GM04503 (cell line): ENCODE results near the gene PPP2R1B.
"Not testable (repeated sequence)": the region's sequence is repeated elsewhere in the genome, so short reads cannot be mapped to it uniquely, and the experiment has no call there.

Experiments used
- DNase-seq: peaks from one replicate; pipeline ENCODE4 v3.0.0-alpha.2; 2012; ENCODE audit warnings: low read depth

PPP2R1B gene

DNA sequence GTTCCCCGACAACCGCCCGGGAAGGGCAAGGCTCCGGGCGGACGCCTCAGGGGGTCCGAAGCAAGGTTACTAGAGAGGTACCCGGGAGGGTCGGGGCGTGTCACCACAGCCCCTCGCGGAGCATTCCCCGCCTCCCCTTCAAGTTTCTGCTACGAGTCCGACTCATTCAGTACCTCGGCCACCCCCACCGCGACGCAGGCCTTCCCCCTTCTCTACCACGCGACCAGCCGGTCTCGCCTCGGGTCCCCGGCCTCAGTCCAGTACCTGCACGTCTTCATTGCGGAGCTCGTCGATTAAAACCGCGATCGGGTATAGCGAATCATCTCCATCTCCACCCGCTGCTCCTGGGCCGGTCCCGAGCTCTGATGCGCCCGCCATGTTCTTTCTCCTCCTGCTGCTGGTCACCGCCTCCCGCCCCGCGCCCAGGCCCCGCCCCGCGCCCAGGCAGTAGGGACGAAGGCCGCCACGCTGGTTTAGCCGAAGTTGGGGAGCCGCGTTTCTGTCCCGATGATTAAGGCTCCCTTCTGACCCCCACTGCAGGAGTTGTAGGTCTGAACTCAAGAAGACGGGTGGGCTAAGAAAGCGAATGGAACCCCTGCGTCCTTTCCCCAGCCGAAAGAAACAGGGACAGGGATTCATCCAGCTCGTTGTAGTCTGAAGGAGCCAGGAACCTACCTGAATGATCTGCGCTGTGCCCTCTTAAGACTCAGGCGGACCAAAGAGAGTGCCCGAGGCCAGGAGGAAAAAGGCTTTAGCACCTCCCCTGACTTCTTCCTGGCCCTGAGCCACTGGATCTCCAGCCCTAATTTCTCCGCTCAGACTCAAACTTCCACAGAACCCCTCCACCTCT lies at the start of gene PPP2R1B:
TSS of gene PPP2R1B (minus strand) at position 406 of the 850 bp plus-strand sequence. CDS start at position 378, 28 bp downstream.
- DNase-seq, result peak; percentile 26

DNA sequence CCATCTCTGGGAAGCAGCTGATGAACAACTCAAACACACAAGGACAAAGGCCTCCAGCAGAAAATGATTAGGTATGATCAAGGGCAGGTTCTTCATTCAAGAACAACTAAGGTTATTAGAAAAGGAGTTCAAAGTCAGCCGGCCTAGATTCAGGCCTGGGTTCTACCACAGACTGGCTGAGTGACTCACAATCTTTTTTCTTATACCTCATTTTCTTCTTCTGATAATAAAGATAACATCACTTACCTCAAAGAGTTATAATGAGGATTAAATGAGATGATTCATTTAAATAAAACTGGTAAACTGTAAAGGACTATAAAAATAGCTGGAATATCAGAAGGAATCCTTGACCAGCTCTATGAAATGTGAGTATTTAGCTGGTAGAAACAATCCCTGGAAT lies 49.3 kb upstream of the PPP2R1B start:
- DNase-seq, result no peak

DNA sequence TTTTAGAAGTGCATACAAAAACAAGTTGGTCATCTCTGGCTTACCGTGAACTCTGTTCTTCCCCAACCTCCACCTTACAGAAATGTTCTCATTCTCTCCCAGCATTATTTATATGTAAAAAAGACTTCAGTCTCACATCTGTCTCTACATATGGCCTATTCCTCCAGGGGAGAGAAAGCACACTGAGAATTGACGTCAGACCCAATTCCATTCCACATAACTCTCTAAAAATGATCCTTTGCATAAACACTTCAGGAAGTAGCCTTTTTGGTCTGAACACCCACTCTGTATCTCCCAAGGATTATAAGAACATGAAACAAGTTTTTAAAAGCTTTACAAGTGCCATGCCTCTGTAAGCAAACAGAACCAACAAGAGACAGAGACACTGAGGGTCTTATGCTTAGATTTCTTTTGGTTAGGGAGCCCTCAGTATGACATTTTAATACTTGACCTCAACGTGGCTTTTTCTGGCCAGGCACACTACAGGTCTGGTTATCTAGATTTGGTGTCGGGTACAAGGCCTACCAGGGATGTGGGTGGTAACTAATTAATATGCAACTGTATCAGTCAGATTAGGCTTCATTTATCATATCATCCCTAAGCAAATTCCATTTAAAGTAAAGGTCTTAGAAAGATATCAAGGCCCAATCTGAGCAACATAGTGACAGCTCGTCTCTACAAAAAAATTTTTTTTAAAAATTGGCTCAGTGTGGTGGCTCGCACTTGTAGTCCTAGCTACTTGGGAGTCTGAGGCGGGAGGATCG lies 48.5 kb upstream of the PPP2R1B start:
- DNase-seq, result no peak

DNA sequence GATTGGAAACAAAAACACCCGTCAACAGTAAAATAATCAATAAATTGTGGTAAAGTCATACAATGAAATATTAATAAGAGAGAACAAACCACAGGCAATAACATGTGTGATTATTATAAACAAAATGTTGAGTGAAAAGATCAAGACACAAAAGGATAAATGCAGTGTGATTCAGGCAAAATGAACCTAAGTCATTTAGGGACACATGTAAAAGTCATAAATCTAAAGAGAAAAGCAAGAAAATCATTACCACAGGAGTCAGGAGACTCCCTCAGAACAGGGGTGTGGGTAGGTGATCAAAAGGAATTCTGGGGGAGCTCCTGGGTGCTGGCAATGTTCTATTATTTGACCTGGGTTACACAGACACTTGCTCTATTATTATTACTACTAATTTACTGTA lies 47.9 kb upstream of the PPP2R1B start:
- no peak for DNase-seq

DNA sequence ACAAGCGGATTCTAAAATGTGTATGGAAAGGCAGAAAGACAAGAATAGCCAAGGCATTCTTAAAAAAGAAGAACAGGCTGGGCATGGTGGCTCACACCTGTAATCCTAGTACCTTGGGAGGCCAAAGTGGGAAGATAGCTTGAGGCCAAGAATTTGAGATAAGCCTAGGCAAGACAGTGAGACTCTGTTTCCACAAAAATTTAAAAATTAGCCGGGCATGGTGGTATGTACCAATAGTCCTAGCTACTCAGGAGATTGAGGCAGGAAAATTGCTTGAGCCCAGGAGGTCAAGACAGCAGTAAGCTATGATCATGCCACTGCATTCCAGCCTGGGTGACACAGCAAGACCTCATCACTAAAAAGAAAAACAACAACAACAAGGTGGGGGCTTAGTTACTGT lies 46.0 kb upstream of the PPP2R1B start:
- no peak for DNase-seq

DNA sequence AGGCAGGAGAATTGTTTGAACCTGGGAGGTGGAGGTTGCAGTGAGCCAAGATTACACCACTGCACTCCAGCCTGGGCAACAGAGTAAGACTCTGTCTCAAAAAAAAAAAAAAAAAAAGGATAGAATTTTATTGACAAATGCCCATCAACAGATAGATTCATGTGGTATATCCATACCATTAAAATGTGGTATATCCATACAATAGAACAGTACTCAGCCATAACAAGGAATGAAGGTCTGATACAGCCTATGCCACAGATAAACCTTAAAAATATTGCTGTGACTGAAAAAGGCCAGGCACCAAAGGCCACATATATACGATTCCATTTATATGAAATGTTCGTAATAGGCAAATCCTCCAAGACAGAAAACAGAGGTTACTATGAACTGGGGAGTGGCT lies 45.3 kb upstream of the PPP2R1B start:
- no peak for DNase-seq

DNA sequence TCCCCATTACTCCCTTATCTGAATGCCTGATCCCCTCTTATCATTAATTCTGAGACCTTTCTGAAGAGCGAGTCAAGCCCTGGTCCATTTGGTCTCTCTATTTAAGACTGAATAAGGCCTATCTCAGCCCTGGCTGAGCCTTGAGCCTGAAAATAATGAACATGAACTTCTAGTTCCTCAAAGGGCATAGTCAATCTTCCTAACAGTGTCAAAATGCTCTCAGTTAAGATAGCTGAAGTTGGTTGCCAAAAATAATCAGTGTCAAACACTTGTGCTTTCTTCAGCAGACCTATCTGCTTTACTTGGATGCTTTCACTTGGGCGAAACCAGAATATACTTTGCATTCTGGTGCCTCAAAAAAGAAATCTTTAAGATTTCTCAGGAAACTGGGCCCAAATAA lies 42.6 kb upstream of the PPP2R1B start:
- DNase-seq, result no peak

DNA sequence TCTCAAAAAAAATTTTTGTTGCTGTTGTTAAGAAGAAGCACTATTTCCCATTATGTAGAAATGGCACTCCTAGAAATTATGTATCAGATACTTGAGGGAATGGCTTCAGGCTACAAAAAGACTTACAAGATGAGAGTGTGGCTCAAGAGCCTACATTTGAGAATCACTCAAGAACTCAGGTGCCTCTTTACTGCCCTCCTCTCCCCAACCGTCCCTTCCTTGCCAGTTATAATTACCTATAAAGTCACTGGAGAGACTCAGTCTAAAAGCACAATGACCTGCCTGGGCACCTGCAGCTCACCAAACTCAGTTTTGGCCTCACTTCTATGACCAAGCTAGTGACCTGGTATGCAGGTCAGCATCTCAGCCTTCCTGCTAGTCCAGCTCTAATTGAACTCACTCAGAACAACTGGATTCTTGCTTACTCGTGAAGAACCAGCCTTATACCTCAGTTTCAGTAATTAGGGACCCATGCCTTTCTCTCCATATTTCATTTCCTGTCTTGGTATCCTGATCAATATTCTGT lies 41.9 kb upstream of the PPP2R1B start:
- no peak for DNase-seq

DNA sequence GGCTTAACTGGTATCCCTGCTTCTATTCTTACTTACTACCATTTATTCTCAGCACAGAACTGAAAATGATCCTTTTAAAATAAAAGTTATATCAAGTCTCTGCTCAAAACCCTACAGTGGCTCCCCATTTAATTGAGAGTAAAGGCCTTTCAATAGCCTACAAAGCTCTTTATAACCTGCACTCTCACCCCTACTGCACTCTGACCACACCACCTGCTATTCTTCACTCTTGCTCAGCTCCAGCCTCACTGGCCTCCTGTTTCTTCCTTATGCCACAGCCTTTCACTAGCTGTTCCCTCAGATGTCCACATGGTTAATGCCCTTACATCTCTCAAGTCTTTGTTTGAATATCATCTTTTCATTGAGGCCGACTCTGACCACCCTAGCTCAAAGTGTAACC lies 40.9 kb upstream of the PPP2R1B start:
- DNase-seq, result no peak

DNA sequence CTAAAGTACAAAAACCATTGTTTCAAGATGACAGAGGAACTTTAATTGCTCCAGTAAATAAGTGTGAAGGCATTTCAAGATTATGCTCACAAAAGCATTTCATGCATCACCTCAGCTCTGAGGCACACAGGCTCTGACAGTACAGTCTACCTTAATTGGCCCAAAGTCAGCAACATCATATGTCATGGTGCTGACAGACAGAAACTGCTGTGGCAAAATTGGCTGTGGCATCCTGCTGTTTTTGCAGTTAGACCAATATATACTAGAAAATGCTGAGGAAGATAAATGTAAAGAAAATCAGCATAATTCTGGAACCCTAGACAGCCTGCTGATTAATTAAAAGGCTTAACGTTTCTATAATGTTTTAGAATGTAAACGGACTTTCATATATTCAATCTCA lies 34.9 kb upstream of the PPP2R1B start:
- no peak for DNase-seq

DNA sequence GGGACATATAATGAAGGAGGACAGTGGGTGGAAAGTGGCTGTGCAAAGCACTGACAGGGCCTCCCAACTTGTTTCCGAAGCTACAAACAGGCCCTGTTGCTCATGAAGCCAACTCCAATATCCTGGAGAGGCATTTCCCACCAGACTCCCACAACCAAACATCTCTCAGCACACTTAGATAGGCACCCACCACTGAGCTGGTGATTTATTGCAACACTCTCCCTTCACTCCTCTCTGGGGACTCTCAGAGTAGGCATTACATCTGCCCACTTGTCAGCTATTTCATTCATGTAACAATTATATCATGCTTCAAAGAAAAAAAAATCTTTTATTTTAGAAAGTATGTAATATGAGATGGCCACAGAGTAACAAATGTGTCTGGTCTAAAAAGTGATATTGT lies 32.1 kb upstream of the PPP2R1B start:
- no peak for DNase-seq

DNA sequence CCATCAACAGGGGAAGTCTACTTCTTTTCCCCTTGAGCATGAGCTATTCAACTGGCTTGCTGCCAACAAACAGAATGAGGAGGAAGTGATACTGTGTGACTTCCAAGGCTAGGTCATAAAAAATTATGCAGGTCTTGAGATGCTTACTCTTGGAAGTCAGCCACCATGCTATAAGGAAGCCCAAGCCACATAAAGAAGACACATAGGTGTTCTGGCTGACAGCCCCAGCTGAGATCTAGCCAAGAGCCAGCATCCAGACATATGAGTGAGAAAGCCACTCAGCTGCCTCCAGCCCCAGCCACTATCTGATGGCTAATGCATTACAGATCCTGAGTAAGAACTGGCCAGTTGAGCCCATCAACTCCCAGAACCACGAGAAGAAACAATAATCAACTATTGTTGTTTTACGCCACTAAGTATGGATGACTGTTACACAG lies 31.0 kb upstream of the PPP2R1B start:
- no peak for DNase-seq

DNA sequence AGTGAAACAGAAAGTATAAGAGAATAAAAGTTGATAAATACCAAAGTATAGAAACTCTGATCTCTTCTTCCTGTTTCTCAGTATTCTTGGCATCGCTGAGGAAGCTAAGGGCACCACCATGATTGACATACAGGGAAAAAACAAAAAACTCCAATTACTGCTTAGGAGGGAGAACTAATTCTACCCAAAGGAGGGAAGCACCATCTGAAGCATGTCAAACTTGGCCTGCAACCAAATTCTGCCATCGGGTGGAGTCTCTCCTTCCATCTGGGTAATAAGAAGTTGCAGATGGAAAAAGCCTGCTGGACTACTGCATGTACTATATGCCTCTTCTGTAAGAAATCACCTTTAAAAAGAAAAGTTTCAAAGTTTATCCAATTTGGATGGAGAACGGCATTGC lies 30.5 kb upstream of the PPP2R1B start:
- no peak for DNase-seq

DNA sequence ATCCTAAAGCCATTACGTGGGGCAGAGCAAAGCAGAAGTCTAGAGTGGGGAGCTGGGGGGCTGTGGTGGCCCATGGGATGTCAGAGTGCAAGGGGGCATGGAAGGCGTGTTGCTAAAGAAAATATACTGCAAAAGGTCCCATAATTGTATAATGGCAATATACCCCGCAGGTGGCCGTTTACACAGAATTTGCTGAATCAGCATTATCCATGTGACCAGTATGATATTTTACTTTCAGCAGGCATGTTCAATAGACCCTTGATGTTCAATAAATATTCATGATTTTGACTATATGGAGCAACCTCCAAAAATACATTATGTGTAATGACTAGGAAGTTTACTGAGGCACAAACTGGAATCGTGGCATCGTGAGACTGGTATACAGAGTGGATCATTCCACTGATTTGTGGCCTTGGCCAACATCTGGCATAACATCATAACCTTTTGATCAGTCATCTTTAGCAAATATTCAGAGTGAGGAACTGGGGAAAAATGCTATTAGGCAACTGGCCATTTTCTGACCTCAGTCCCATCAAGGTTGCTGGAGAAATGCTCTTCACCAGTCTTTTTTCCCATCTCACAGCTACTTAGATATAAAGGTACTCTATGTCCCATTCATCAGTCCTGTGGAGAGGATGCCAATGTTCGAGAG lies 29.3 kb upstream of the PPP2R1B start:
- DNase-seq, result peak; percentile 82

DNA sequence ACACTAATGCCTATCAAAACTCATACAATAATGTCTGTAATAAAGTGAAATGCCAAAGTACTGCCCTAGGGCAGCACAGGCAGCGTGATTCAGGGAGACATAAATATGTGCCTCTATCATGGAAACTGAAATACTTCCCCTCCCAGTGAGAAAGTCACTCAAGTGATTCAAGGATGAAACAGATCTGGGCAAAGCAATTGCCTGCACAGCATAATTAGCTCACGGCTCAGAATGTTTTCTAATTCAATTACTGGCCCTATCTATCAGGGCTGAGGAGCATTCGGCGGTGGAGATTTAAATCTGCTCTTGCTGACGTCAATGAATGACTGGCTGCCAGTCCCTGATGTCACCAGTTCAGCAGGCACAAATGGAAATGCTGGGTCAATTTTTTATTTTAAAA lies 27.7 kb upstream of the PPP2R1B start:
- DNase-seq, result peak; percentile 75

DNA sequence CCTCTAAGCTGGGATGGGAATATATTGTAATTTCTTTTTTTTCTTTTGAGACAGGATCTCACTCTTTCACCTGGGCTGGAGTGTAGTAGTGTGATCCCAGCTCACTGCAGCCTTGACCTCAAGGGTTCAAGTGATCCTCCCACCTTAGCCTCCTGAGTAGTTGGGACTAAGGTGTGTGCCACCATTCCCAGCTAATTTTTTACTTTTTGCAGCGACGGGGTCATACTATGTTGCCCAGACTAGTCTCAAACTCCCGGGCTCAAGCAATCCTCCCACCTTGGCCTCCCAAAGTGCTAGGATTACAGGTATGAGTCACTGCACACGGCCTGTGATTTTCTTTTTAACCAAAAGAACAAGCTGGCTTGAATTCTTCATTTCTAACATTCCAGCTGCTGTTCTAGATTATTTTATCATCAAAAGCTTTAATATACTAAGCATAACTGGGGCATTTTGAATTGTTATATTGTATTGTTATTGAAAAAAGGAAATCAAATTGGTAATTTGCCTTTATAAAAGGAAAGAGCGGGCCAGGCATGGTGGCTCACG lies 26.8 kb upstream of the PPP2R1B start:
- DNase-seq, result no peak

DNA sequence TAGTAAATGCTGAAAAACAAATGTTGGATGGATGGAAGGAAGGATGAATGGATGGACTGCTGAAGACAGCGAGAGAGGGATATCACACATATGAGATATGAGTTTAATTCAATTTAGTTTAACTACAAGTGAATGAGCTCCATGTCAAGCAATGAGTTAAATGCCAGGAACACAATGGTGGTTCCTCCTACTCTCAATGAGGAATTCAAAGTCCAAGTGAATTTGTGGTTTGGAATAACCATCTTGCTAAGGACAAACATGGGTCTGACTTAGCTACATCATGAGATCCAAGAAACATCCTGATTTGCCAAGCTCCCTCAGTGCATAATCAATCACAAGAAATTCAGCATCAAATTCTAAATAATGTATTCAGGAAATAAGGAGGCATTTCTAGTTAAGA lies 26.1 kb upstream of the PPP2R1B start:
- no peak for DNase-seq

DNA sequence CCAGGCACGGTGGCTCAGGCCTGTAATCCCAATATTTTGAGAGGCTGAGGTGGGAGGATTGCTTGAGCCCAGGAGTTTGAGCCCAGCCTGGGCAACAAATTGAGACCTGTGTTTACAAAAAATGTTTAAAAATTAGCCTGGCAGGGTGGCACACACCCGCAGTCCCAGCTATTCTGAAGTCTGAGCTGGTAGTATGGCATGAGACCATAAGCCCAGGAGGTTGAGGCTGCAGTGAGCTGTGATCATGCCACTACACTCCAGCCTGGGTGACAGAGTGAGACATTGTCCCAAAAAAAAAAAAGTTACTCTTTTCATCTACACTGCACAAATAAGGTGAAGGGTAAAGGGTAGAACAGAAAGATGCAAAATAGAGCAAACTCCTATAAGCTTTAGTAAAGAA lies 22.3 kb upstream of the PPP2R1B start:
- DNase-seq, result no peak

DNA sequence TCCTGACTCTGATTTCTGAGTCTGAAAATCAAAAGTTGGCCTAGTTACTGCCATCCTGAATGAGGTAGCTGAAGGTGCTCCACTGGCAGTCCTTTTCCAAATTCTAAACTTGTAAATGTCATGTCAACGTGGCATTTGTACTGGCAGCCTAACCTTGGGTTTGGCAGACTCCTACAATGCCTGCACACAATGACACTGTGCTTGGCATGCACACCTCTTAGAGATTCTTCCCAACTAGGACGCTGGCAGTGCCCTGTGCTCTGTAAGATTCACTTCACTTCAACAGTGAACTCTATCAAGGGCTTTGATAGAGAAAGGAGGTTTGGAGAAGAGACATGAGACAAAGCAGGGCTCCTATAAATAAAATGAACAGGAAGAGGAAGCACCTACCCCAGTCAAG lies 21.9 kb upstream of the PPP2R1B start:
- no peak for DNase-seq

DNA sequence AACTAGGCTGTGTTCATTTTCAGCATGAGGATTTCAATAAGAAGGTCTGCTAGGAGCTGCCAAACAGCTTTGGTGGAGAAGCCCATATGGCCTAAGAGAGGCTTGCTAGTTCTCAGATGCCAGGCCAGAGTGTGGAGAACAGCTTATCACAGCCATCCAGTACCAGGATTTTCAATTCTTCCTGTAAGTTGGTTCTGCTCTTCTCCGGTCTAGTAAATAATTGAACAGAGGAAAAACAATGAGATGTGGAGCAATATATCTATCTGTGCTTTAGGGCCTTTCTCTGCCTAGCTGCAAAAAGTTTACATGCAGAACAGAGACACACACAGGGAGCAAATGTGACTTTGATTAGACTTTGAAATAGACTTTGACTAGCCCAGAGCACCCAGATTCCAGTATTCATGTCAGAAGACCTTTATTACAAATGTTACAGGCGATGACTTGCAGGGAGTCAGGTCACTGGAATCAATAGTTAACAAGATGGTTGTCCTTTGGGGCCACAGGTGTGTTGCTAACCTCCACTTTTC lies 19.8 kb upstream of the PPP2R1B start:
- no peak for DNase-seq

DNA sequence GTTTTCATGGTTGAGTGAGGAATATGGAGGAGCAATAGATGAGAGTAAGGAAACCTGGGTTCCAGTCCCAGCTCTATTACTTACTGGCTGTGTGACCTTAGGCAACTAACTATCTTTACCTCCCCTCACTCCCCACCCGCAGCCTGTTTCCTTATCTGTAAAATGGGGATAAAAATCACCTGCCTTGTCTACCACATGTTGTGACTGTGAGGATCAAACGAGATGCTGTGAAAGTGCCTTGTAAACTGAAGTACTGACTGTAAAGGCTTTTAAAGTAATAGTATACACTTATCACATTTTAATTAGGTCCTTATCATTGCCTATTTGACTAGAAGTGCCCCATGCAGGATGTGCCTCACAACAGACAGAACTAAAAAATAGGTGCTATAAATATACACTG lies 18.9 kb upstream of the PPP2R1B start:
- no peak for DNase-seq

DNA sequence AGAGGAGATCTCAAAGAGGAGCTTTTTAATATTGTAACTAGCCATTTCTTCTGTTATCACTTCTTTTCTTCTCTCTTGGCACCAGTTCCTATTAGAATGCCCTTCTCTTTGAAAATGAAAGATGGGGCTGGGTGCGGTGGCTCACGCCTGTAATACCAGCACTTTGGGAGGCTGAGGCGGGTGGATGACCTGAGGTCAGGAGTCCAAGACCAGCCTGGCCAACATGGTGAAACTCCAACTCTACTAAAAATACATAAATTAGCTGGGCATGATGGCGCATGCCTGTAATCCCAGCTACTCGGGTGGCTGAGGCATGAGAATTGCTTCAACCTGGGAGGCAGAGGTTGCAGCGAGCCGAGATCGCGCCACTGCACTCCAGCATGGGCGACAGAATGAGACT lies 18.1 kb upstream of the PPP2R1B start:
- not testable (repeated sequence) for DNase-seq
